ENCODE data around the gene TMEM54.

The TMEM54 gene

GRCh38 chr1:32878183-32878582 is 23.0 kb downstream of the TMEM54 start:
- DNase-seq: peak; percentile 17

GRCh38 chr1:32877211-32878110 is 23.7 kb downstream of the TMEM54 start:
- peak; percentile 24 for DNase-seq

- DNase-seq: peak; percentile 74
Measured at GRCh38 chr1:32876341-32877210, 24.6 kb downstream of the TMEM54 start.

GRCh38 chr1:32874860-32875752 is 26.1 kb downstream of the TMEM54 start:
- DNase-seq: no peak

GRCh38 chr1:32873484-32873883 is 27.7 kb downstream of the TMEM54 start:
- DNase-seq: no peak

- no peak for DNase-seq
Measured at GRCh38 chr1:32872192-32872460, 29.1 kb downstream of the TMEM54 start.

- no peak for DNase-seq
Measured at GRCh38 chr1:32871364-32872191, 29.6 kb downstream of the TMEM54 start.

- DNase-seq: no peak
Measured at GRCh38 chr1:32870615-32871363, 30.4 kb downstream of the TMEM54 start, which contains the start of gene FNDC5. Gene FNDC5 (minus strand): TSS chr1:32870912.

GRCh38 chr1:32869923-32870614 is 31.1 kb downstream of the TMEM54 start:
- no peak for DNase-seq

GRCh38 chr1:32868806-32869455 is 32.3 kb downstream of the TMEM54 start:
- no peak for DNase-seq

GRCh38 chr1:32868085-32868484 is 33.1 kb downstream of the TMEM54 start:
- DNase-seq: no peak

GRCh38 chr1:32867671-32868070 is 33.5 kb downstream of the TMEM54 start:
- DNase-seq: no peak

- no peak for DNase-seq
Measured at GRCh38 chr1:32867151-32867550, 34.0 kb downstream of the TMEM54 start.

- DNase-seq: no peak
Measured at GRCh38 chr1:32865639-32866405, 35.4 kb downstream of the TMEM54 start.

- DNase-seq: no peak
Measured at GRCh38 chr1:32864375-32865019, 36.7 kb downstream of the TMEM54 start.

- no peak for DNase-seq
Measured at GRCh38 chr1:32863881-32864245, 37.3 kb downstream of the TMEM54 start.

- DNase-seq: no peak
Measured at GRCh38 chr1:32863218-32863880, 37.8 kb downstream of the TMEM54 start.

Data from activated CD4-positive, CD25-positive, alpha-beta regulatory T cell treated with anti-CD3 and anti-CD28 coated beads, Interleukin-2, amount 50 U/mL, for 72 hours (primary cell).